GM18498 (cell line): ENCODE results near the gene THRA.
A peak's percentile ranks its signal among the peaks of the same experiment; 100 is the strongest.

Source experiments
- ATAC-seq: cut with Tn5 transposase; IDR thresholded peaks from one replicate; pipeline ENCODE4 v1.9.1; 2021; ENCODE audit warnings: mild to moderate bottlenecking, moderate library complexity; ENCODE audit not compliant: unreplicated experiment

The THRA gene

GRCh38 chr17:40026816-40027613, 35.8 kb upstream of the THRA start:
- no peak for ATAC-seq

DNA sequence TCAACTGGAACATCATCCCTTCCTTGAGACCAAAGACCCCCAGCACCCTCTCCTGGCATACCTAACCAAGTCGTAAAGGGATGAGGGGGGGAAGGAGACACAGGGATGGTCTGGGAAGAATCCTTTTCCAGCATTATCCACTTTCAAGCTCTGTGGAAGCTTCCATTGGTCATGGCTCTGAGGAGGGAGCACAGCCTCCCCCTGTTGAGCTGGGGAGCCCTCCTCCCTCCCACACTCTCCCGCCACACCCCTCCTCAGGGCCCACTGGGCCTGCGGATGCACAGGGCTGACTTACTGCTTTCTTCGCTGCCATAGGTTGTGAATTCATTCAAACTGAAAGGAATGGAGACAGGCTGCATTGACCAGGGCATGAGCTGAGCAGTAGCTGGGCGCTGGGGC, 35.2 kb upstream of the THRA start:
- no peak for ATAC-seq

DNA sequence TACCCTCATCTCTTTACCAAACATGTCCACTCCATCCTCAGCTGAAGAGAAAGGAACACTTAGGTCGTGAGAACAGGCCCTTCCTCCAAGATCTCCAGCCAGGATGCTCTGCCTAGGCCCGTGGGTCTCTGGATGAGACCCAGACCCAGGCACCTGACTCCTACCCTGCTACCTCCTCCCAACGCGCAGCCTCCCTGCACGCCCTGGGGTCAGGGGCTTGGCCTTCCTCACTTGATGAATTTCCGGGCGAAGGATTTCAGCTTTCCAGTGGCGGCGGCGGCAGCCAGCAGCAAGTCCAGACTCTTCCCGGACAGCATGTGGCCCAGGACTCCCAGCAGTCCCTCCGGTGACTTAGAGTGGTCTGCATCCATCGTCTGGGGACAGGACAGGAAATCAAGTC, 34.2 kb upstream of the THRA start:
- no peak for ATAC-seq

- no peak for ATAC-seq
These were observed 31.1 kb upstream of the THRA start for GRCh38 chr17:40031706-40032105.

DNA sequence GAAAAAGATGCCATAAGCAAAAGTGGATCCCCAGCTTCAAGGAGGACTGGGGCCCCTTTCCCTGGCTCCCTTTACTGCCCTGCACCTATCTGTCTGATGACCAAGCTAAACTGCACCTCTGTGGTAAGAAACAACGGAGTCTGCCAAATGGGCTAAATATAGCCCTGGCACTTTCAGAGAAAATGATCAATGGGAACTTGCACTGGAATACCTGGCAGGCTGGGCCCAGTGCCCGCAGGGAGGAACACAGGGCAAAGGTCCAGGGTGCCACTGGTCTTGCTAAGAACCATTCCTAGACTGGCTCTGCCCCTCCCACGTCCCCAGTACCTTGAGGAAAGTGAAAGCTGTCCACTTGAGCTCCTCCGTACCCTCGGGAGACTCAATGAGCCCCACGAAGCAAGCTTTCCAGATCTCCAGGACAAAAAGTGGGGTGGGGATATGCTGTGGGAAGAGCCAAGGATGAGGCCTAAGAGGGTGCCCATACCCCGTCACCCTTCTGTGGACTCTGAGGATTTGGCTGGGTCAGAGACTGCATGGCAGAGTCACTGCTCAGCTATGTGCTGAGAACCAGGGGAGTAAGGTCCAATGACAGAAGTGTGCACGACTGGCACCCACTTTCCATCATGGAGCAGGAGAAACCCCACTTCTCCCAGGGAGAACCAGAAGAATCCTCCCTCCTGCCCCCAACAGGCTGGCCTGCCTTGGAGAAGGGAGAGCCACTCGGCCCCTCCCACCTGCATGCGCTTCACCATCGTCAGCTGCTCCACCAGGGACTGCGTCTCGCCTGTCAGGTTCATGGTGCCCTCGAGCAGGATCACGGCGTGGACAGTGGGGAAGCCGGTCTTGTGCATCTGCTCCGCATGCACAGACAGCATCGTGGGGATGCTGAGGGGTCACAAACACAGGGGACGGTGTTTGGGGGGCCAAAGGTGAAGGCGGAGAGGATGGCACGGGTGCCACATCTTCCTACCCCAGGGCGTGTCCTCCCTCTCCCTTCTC, 30.1 kb upstream of the THRA start:
- ATAC-seq, result no peak

- no peak for ATAC-seq
These were observed 29.4 kb upstream of the THRA start for GRCh38 chr17:40033339-40033738.

GRCh38 chr17:40034426-40035161, 28.2 kb upstream of the THRA start:
- no peak for ATAC-seq

- ATAC-seq, result no peak
These were observed 27.6 kb upstream of the THRA start for GRCh38 chr17:40035162-40035559.

DNA sequence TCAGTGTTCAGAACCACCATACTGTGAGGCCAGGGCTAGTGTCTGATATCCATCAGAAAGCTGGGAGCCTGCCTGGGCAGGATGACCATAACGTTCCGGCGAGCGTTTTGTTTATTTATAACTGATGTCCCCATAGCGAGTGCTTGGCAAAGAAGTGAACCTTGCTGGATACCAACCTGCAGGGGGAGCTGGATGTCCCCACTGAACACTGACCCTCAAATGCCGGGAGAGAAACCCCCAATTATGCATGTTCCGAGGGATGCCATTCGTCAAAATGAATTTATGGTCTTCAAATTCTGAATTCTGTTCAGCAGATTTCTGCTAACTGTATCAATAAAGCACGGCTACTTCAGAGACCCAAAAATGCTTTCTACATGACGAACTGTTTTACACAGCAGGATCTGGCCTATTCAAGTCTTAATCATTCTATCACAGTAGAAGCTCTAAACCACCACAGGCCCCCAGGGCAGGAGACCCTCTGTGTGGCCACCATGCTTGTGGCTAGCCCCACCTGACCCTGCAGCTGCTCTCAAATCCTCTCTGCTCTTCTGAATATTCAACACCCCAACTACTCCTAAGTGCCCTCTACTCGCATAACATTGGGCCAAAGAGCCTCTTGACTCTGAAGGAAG, 23.8 kb upstream of the THRA start:
- ATAC-seq, result no peak

GRCh38 chr17:40041196-40041595, 21.6 kb upstream of the THRA start:
- ATAC-seq, result no peak

DNA sequence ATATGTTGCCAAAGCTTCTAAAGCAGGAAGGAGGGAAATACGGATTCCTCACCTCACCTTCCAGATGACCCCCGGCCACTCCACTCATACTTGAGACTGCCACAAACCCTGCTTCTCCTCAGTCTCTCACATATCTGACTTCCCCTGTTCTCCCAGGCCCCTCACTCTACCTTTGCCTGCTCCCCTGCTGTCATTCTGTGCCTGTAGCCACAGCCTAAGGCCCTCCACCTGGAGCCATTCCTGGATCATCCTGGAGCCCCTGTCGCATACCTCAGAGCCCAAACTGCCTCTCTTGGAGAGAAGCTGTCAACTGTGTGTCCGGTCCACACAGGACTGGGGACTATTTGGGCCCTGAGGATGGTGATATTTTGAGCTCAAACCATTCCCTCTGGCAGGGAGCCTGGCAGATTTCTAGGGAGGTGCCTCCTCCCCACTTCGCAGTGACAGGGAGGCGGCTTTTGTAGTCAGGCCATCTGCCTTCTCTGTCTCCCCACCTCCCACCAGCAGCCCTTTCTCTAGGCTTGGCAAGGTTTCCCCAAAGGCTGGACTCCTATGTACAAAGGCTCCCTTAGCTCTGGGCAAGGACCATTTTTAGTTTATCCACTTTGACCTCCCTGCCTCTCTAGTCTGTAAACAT, 6.3 kb upstream of the THRA start:
- no peak for ATAC-seq

DNA sequence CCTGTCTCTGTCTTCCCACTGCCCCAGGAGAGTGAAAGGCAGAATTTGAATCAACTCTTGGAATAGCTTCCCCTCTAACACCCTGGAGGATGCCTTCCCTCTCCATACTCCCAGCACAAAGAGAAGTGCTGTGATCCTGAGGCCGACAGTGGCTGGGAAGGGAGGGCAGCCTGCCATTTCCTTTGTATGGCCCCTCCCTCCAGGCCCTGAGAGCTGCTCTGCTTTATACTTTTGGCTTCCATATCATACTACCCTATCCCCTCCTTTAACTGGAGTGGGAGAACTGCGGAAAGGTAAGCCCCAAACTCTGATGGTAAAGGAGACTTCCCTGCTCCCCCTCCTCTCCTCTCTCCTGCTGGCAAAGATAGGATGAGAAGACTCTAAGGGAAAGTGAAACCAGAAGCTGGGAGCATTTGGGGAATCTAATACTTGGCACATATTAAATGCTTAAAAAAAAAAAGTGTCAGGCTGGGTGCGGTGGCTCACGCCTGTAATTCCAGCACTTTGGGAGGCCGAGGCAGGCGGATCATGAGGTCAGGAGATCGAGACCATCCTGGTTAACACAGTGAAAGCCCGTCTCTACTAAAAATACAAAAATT, 4.5 kb upstream of the THRA start:
- no peak for ATAC-seq

GRCh38 chr17:40058865-40059264, 3.9 kb upstream of the THRA start:
- ATAC-seq, result no peak

DNA sequence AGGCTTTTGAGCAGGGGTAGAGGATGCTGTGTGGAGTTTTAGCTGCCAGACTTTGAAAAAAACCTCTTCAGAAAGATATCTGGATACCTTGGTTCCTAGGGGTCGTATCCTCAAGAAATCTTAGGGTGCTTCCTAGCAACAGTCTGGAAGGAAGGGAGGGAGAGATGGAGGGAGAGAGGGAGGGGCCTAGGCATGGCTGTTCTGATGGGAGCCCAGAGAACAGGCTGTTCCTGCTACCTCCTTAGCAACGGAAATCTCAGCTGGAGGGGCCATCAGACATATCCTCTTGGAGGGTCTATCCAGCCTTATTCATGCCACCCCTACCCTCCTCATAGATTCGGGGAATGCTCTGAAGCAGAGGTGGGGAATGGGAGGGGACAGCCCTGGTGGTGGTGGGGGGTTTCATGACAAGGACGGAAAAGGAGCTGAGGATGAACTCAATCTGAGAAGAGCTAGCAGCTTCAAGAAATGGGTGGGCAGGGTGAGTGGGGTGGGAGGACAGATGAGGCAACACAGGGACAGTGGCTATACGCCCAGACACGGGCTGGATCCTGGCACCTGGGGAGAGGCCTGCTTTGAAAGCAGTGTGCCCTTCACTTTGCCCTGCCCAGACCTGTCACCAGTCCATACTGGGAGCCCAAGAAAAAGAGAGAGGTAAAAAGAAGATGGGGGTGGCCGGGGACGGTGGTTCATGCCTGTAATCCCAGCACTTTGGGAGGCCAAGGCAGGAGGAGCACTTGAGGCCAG, 2.9 kb upstream of the THRA start:
- no peak for ATAC-seq

- no peak for ATAC-seq
These were observed 1.7 kb upstream of the THRA start for GRCh38 chr17:40060887-40061608.

DNA sequence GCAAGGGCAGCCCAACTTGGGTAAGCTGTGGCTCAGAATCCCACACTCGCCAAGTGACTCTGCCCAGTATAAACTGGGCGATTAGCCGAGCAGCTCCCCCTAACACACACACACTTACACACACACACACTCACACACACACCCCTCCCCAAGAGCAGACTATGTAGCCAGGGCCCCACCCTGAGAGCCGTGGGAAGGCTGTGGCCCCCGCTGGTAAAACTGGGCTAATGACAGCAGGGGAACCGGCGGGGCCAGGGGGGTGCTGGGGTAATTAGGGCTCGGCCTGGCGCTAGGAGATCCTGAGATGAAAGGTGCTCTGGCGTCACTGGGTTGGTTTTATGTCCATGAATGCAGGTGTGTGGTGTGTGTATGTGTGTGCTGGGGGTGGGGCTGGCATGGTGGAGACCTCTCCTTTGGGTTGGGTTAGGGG, 1.1 kb upstream of the THRA start:
- ATAC-seq, result no peak

DNA sequence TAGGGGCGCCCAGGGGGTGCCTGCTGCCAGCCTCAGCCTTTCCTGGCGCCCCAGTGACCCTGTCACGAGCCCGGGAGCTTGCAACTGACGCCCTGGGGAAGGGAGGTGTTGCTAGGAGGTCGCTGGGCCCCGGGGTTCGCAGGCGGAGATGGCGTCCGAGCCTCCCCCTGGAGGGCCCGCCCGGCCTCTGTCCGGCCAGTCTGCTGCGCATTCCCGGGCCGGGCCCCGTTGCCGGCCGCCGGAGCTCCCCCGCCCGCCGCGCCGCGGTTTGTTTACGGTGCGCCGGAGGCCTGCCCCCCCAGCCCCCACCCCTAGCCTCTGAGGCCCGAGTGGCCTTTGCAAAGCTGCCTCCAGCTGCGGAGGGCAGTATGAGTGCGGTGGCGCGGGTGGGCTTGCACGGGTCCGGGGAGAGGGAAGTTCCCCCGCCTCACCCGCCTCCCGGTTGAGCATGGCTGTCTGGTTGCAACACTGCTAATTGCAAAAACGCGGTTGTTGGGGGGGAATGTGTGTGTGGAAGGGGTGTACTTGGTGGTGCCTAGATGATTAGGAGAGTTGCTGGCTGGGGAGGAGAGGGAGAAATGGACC, 514 bp downstream of the THRA start:
- ATAC-seq, result peak; percentile 48

GRCh38 chr17:40063901-40064531, 1.3 kb downstream of the THRA start:
- no peak for ATAC-seq
